GM23248 (cell line): Measurements from ENCODE around the gene HOXC10.

ENCODE experiments used
- EZH2 ChIP-seq: fragments of 200-600 bp; sonication (generic); IDR thresholded peaks from 2 replicates; pipeline ENCODE4 v1.6.1; 2018; ENCODE audit warnings: antibody characterized with exemption, mild to moderate bottlenecking; ENCODE audit not compliant: insufficient read depth, poor library complexity, severe bottlenecking
- EZH2phosphoT487 ChIP-seq: fragments of 200-600 bp; sonication (generic); IDR thresholded peaks from 2 replicates; pipeline ENCODE4 v1.6.1; 2018; ENCODE audit warnings: antibody characterized with exemption, moderate library complexity, mild to moderate bottlenecking, low read depth; ENCODE audit not compliant: insufficient read depth

GRCh38 chr12:53974084-53975063 lies 10.6 kb upstream of the HOXC10 start, which contains the start of gene HOTAIR:
- 0 out of 2 replicates have a peak, but pooled peaks have one; percentile 72 for TF ChIP-seq EZH2phosphoT487
- TF ChIP-seq EZH2: peak; percentile 72
